A549 (cell line): ENCODE results near the gene ADAR. TPM values are rescaled to one million over a fixed set of nuclear protein-coding genes. Genes with fewer than 3 reads are reported as not detected.

ENCODE experiments used
- ATAC-seq, 2 experiments: fragments of 200-7000 bp in 1 of 2; fragments of >200 bp in 1 of 2; cut with Nextera tagmentation in 1 of 2; cut with Tn5 transposase in 1 of 2; 3 replicates each; pipeline versions ENCODE4 v1.8.0 to v1.9.1; 2018 to 2020; ENCODE audit warnings: mild to moderate bottlenecking in 1 of 2, moderate library complexity in 1 of 2
- CTCF ChIA-PET: fragments of 300-600 bp; sonication (Branson Sonifier 250); formaldehyde crosslinking; extraction: SDS; loops from one replicate; lab custom pipeline; 2021; ENCODE audit warnings: antibody characterized with exemption, inconsistent platforms; lab: Yijun Ruan, JAX
- POLR2A ChIA-PET: fragments of 350-600 bp; formaldehyde crosslinking; extraction: SDS; loops from one replicate; lab custom pipeline; 2021; ENCODE audit warnings: antibody characterized with exemption, inconsistent platforms; lab: Yijun Ruan, JAX
- DNase-seq, 2 experiments: peaks; one replicate each; pipeline versions ENCODE4 v3.0.0 to v3.0.0-alpha.2; 2011 to 2016; ENCODE audit warnings: low read depth in 1 of 2, low spot score in 1 of 2
- FAIRE-seq: peaks from 2 replicates; lab custom pipeline; 2011; peaks lifted over from hg19 to GRCh38; lab: Jason Lieb, UNC
- H3K27ac ChIP-seq, 2 experiments: fragments of >200 bp; sonication (Bioruptor Twin); formaldehyde crosslinking; 3 replicates each; pipeline ENCODE4 v1.5.1; 2016 to 2017
- H3K4me1 ChIP-seq: fragments of >200 bp; sonication (Bioruptor Twin); formaldehyde crosslinking; 3 replicates; pipeline ENCODE4 v1.6.1; 2016
- H3K4me2 ChIP-seq: fragments of >200 bp; sonication (Bioruptor Twin); formaldehyde crosslinking; 3 replicates; pipeline ENCODE4 v1.6.1; 2016
- H3K4me3 ChIP-seq: fragments of >200 bp; sonication (Bioruptor Twin); formaldehyde crosslinking; 3 replicates; pipeline ENCODE4 v1.5.1; 2016
- H3K9me3 ChIP-seq: fragments of >200 bp; sonication (Bioruptor Twin); formaldehyde crosslinking; 3 replicates; pipeline ENCODE4 v1.6.1; 2016
- CBX2 ChIP-seq: fragments of 200-600 bp; sonication (generic); IDR thresholded peaks from 2 replicates; pipeline ENCODE4 v1.6.1; 2016; ENCODE audit warnings: low read depth, mild to moderate bottlenecking, borderline replicate concordance
- CBX8 ChIP-seq: fragments of 200-600 bp; sonication (generic); IDR thresholded peaks from 2 replicates; pipeline ENCODE4 v1.6.1; 2016
- CEBPB ChIP-seq, 2 experiments: fragments of >200 bp in 1 of 2; sonication (Bioruptor Twin) in 1 of 2; formaldehyde crosslinking in 1 of 2; IDR thresholded peaks; 2 replicates each; pipeline ENCODE4 v1.6.1; 2012 to 2016
- CHD2 ChIP-seq: fragments of 150-350 bp; IDR thresholded peaks from 2 replicates; pipeline ENCODE4 v1.6.1; 2014; ENCODE audit warnings: low read length; ENCODE audit not compliant: partially characterized antibody
- CTCF ChIP-seq: fragments of >200 bp; sonication (Bioruptor Twin); formaldehyde crosslinking; IDR thresholded peaks from 3 replicates; pipeline ENCODE4 v1.5.1; 2016
- E2F6 ChIP-seq: IDR thresholded peaks from 2 replicates; pipeline ENCODE4 v1.6.1; 2012; ENCODE audit warnings: low read depth, borderline replicate concordance
- EHF ChIP-seq: fragments of 250-450 bp; sonication (Bioruptor Pico); IDR thresholded peaks from 2 replicates; pipeline ENCODE4 v1.5.0; 2020; ENCODE audit warnings: mild to moderate bottlenecking
- FOXS1 ChIP-seq: fragments of 250-450 bp; sonication (Bioruptor Pico); IDR thresholded peaks from 2 replicates; pipeline ENCODE4 v1.5.0; 2020; ENCODE audit warnings: mild to moderate bottlenecking, moderate library complexity
- HOXB13 ChIP-seq: fragments of 250-450 bp; sonication (Bioruptor Pico); IDR thresholded peaks from 2 replicates; pipeline ENCODE4 v1.5.0; 2020; ENCODE audit warnings: low read depth, mild to moderate bottlenecking, moderate library complexity
- HOXB5 ChIP-seq: fragments of 250-450 bp; sonication (Bioruptor Pico); IDR thresholded peaks from 2 replicates; pipeline ENCODE4 v1.5.0; 2020; ENCODE audit warnings: mild to moderate bottlenecking, moderate library complexity
- NR3C1 ChIP-seq: fragments of >200 bp; sonication (Bioruptor Twin); formaldehyde crosslinking; IDR thresholded peaks from 3 replicates; pipeline ENCODE4 v1.6.1; 2017
- POLR2AphosphoS2 ChIP-seq: conservative IDR thresholded peaks from 2 replicates; pipeline ENCODE4 v1.6.1; 2012; ENCODE audit warnings: low read length, improper control_type of control experiment, inconsistent platforms
- RAD21 ChIP-seq, 2 experiments: fragments of >200 bp in 1 of 2; sonication (Bioruptor Twin) in 1 of 2; formaldehyde crosslinking in 1 of 2; IDR thresholded peaks in 1 of 2; conservative IDR thresholded peaks in 1 of 2; 2 replicates in 1 of 2; 3 replicates in 1 of 2; pipeline ENCODE4 v1.6.1; 2012 to 2018; ENCODE audit warnings: inconsistent platforms in 1 of 2
- RCOR1 ChIP-seq: fragments of 150-350 bp; IDR thresholded peaks from 2 replicates; pipeline ENCODE4 v1.6.1; 2014; ENCODE audit warnings: antibody characterized with exemption, low read length, low read depth
- RFX5 ChIP-seq: fragments of 450-650 bp; IDR thresholded peaks from 2 replicates; pipeline ENCODE4 v1.7.1; 2014; ENCODE audit warnings: antibody characterized with exemption, mild to moderate bottlenecking, moderate library complexity
- SMC3 ChIP-seq: fragments of >200 bp; sonication (Bioruptor Twin); formaldehyde crosslinking; IDR thresholded peaks from 3 replicates; pipeline ENCODE4 v1.6.1; 2018; ENCODE audit warnings: inconsistent platforms
- SREBF2 ChIP-seq: fragments of 450-650 bp; IDR thresholded peaks from 2 replicates; pipeline ENCODE4 v1.6.1; 2014; ENCODE audit warnings: mild to moderate bottlenecking, moderate library complexity
- TFCP2L1 ChIP-seq: fragments of 250-450 bp; sonication (Bioruptor Pico); IDR thresholded peaks from 2 replicates; pipeline ENCODE4 v1.5.0; 2021; ENCODE audit warnings: mild to moderate bottlenecking
- ZFP36 ChIP-seq: fragments of 450-650 bp; IDR thresholded peaks from 2 replicates; pipeline ENCODE4 v1.6.1; 2014; ENCODE audit warnings: borderline replicate concordance; ENCODE audit not compliant: partially characterized antibody
- WGBS: methylation state at CpG from one replicate; pipeline ENCODE4 v1.1.6; 2017; ENCODE audit errors: missing lambda C conversion rate; 5-methylcytosine and 5-hydroxymethylcytosine counted together
- polyA plus RNA-seq, 4 experiments: library from polyadenylated mRNA; depleted of rRNA in 3 of 4; stranded (reverse); fragments of >200 nt; fragmentation: RNase III in 1 of 4; extraction: RNeasy Plus Mini Kit Qiagen cat#74134 plus additional on column Dnase treatment in 1 of 4; gene quantifications; 2 replicates in 3 of 4; 3 replicates in 1 of 4; pipeline ENCODE4 v1.2.3, GENCODE V29; 2011 to 2017

The ADAR gene
- polyA plus RNA-seq, 2 of the 4 experiments (the other 2 are of a cell fraction): 71.7 to 170 TPM

- Histone ChIP-seq H3K4me3 (no peak overlapping the region), H3K4me2 (no peak overlapping the region), H3K4me1 (no peaks in the 10 kb centered on the region), H3K9me3 (no peaks in the 10 kb centered on the region), H3K27ac (no peak overlapping the region)
- ATAC-seq: peak; percentile 86 to 89
- FAIRE-seq: no peak
- 23% methylated on average over 11 of the region's 11 CpGs for WGBS
- TF ChIP-seq TFCP2L1 (CRISPR knock-in tag): no peak
- no peak for TF ChIP-seq E2F6
- TF ChIP-seq ZFP36: no peak
- TF ChIP-seq SMC3: peak; percentile 76
- TF ChIP-seq CEBPB (IDR thresholded peaks at IDR 0.05): no peak
- TF ChIP-seq HOXB13 (CRISPR knock-in tag): no peak
- TF ChIP-seq CBX2: no peak
- no peak for TF ChIP-seq EHF (CRISPR knock-in tag)
- TF ChIP-seq RAD21 (conservative IDR thresholded peaks at IDR 0.05 in 1 of 2, IDR thresholded peaks at IDR 0.05 in 1 of 2): peak; percentile 69 to 72
- TF ChIP-seq NR3C1: no peak
- no peak for TF ChIP-seq RCOR1
- TF ChIP-seq FOXS1 (CRISPR knock-in tag): no peak
- no peak for TF ChIP-seq HOXB5 (CRISPR knock-in tag)
- TF ChIP-seq CHD2: no peak
- TF ChIP-seq SREBF2: no peak
- peak; percentile 76 for TF ChIP-seq CTCF
- TF ChIP-seq CBX8: no peak
- TF ChIP-seq POLR2AphosphoS2: no peak
- TF ChIP-seq RFX5: no peak
- CTCF ChIA-PET: interaction anchor here (0.6 to 5.9 kb wide), 23 partner anchors 8 to 551 kb away, joined by 3 to 78 read pairs (median 4); no protein-coding TSS in a partner anchor
- peak; percentile 77 for DNase-seq
- POLR2A ChIA-PET: no interaction called here
Measured at GRCh38 chr1:154533952-154534844, 73.8 kb downstream of the ADAR start.

Other genes with a start within 250 kb of the ADAR start
- gene IL6R, start 202.8 kb downstream of the ADAR start, polyA plus RNA-seq (2011; rRNA removed): 2.7 and 3.0 TPM in 2 replicates
- gene IL6R, start 202.8 kb downstream of the ADAR start, polyA plus RNA-seq (2017; fragmentation: RNase III; extraction: RNeasy Plus Mini Kit Qiagen cat#74134 plus additional on column Dnase treatment): 1.8 to 2.2 TPM (median 1.8 TPM) in 3 replicates
- 0.04 TPM in 1 of 2 replicates, not detected in the other for gene TDRD10, start 106.0 kb downstream of the ADAR start, polyA plus RNA-seq (2011; rRNA removed)
- not detected in 3 replicates for gene TDRD10, start 106.0 kb downstream of the ADAR start, polyA plus RNA-seq (2017; fragmentation: RNase III; extraction: RNeasy Plus Mini Kit Qiagen cat#74134 plus additional on column Dnase treatment)
- gene SHE, start 105.8 kb downstream of the ADAR start, polyA plus RNA-seq (2011; rRNA removed): 0.01 and 0.03 TPM in 2 replicates
- 0.01 TPM in 1 of 3 replicates, not detected in the others for gene SHE, start 105.8 kb downstream of the ADAR start, polyA plus RNA-seq (2017; fragmentation: RNase III; extraction: RNeasy Plus Mini Kit Qiagen cat#74134 plus additional on column Dnase treatment)
- 17.6 and 26.6 TPM in 2 replicates for gene UBE2Q1, start 49.5 kb downstream of the ADAR start, polyA plus RNA-seq (2011; rRNA removed)
- 41.9 to 49.7 TPM (median 47.2 TPM) in 3 replicates for gene UBE2Q1, start 49.5 kb downstream of the ADAR start, polyA plus RNA-seq (2017; fragmentation: RNase III; extraction: RNeasy Plus Mini Kit Qiagen cat#74134 plus additional on column Dnase treatment)
- 0.21 and 0.36 TPM in 2 replicates for gene CHRNB2, start 40.4 kb downstream of the ADAR start, polyA plus RNA-seq (2011; rRNA removed)
- gene CHRNB2, start 40.4 kb downstream of the ADAR start, polyA plus RNA-seq (2017; fragmentation: RNase III; extraction: RNeasy Plus Mini Kit Qiagen cat#74134 plus additional on column Dnase treatment): 0.21 to 0.28 TPM (median 0.25 TPM) in 3 replicates